HEK293 (cell line): ENCODE measurements around the gene KIF9.

Experiments used
- CTCF ChIP-seq: fragments of 450-650 bp; formaldehyde crosslinking; IDR thresholded peaks from 2 replicates; pipeline ENCODE4 v1.5.1; 2016; ENCODE audit warnings: missing biosample characterization, missing genetic modification characterization
- EGR2 ChIP-seq: fragments of 450-650 bp; formaldehyde crosslinking; IDR thresholded peaks from 2 replicates; pipeline ENCODE4 v1.5.1; 2016; ENCODE audit warnings: low read depth, missing biosample characterization, missing genetic modification characterization
- KLF10 ChIP-seq: fragments of 450-650 bp; IDR thresholded peaks from 2 replicates; pipeline ENCODE4 v1.5.1; 2018; ENCODE audit warnings: missing biosample characterization, mild to moderate bottlenecking, missing genetic modification characterization
- SETDB1 ChIP-seq: IDR thresholded peaks from one replicate; pipeline ENCODE4 v1.6.1; 2017; ENCODE audit warnings: mild to moderate bottlenecking, low read length, moderate library complexity, mixed read lengths; ENCODE audit not compliant: insufficient read length
- TCF7L2 ChIP-seq: IDR thresholded peaks from 2 replicates; pipeline ENCODE4 v1.6.1; 2011; ENCODE audit warnings: low read depth, mild to moderate bottlenecking, inconsistent platforms, low read length, moderate library complexity, borderline replicate concordance
- ZBTB1 ChIP-seq: fragments of 450-650 bp; formaldehyde crosslinking; IDR thresholded peaks from 2 replicates; pipeline ENCODE4 v1.5.1; 2016; ENCODE audit warnings: missing biosample characterization, missing genetic modification characterization
- ZFP69B ChIP-seq: fragments of 450-650 bp; formaldehyde crosslinking; IDR thresholded peaks from 2 replicates; pipeline ENCODE4 v1.5.1; 2016; ENCODE audit warnings: missing biosample characterization, missing genetic modification characterization
- ZNF112 ChIP-seq: fragments of 450-650 bp; formaldehyde crosslinking; IDR thresholded peaks from 2 replicates; pipeline ENCODE4 v1.5.0; 2017; ENCODE audit warnings: missing biosample characterization, missing genetic modification characterization
- ZNF18 ChIP-seq: fragments of 450-650 bp; formaldehyde crosslinking; IDR thresholded peaks from 2 replicates; pipeline ENCODE4 v1.5.1; 2016; ENCODE audit warnings: missing biosample characterization, missing genetic modification characterization
- ZNF274 ChIP-seq, 2 experiments: fragments of 200-500 bp in 1 of 2; fragments of 450-650 bp in 1 of 2; sonication (Bioruptor generic) in 1 of 2; formaldehyde crosslinking in 1 of 2; IDR thresholded peaks; 2 replicates each; pipeline versions ENCODE4 v1.5.1 to v1.6.1; 2014 to 2016; ENCODE audit warnings: borderline replicate concordance in 1 of 2, inconsistent platforms in 1 of 2, low read length in 1 of 2, missing biosample characterization in 1 of 2, missing genetic modification characterization in 1 of 2
- ZNF354C ChIP-seq: fragments of 450-650 bp; formaldehyde crosslinking; IDR thresholded peaks from 2 replicates; pipeline ENCODE4 v1.5.1; 2016; ENCODE audit warnings: missing biosample characterization, missing genetic modification characterization, low read depth, borderline replicate concordance
- ZNF776 ChIP-seq: fragments of 450-650 bp; formaldehyde crosslinking; IDR thresholded peaks from 2 replicates; pipeline ENCODE4 v1.5.0; 2017; ENCODE audit warnings: missing biosample characterization, missing genetic modification characterization, borderline replicate concordance
- TF ChIP-seq, protein P1 (sequence below): fragments of 450-650 bp; formaldehyde crosslinking; IDR thresholded peaks from 2 replicates; pipeline ENCODE4 v1.5.1; 2016; ENCODE audit warnings: missing biosample characterization, missing genetic modification characterization

DNA sequence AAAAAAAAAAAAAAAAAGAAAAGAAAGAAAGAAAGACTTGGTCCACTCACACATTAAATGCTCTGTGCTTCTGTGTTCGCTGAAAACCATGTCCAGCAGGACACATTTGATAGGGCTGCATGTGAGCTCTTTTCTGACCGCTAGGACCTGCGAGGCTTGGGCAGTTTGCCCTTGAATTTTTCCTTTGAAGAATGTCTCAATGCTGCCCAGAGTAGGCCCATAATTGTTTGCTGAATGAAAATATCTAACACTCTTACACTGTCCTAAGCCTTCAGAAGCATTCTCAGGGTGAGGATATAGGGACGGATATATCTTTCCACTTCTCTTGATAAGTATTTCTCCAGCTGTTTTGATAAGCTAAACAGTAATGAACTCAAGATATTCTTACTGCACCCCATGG, 6.0 kb downstream of the KIF9 start:
- TF ChIP-seq ZNF776 (tag by site-specific recombination) = no peak
- TF ChIP-seq ZNF112 (tag by site-specific recombination) = no peak
- no peak for TF ChIP-seq CTCF (tag by site-specific recombination)
- TF ChIP-seq ZNF274 (IDR thresholded peaks at IDR 0.05; ENCODE audit: low read length) = no peak
- no peak for TF ChIP-seq ZNF274 (tag by site-specific recombination; IDR thresholded peaks at IDR 0.05; ENCODE audit: borderline replicate concordance)
- no peak for TF ChIP-seq KLF10 (tag by site-specific recombination)
- TF ChIP-seq ZNF354C (tag by site-specific recombination) = no peak
- TF ChIP-seq SETDB1 = no peak
- no peak for TF ChIP-seq TCF7L2
- TF ChIP-seq ZFP69B (tag by site-specific recombination) = no peak
- no peak for TF ChIP-seq ZBTB1 (tag by site-specific recombination)
- no peak for TF ChIP-seq ZNF18 (tag by site-specific recombination)
- TF ChIP-seq, protein P1, sequence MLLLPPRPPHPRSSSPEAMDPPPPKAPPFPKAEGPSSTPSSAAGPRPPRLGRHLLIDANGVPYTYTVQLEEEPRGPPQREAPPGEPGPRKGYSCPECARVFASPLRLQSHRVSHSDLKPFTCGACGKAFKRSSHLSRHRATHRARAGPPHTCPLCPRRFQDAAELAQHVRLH (tag by site-specific recombination) = no peak
- no peak for TF ChIP-seq EGR2 (tag by site-specific recombination)
